ENCODE data around the gene FBXW11. TPM values are rescaled to one million over a fixed set of nuclear protein-coding genes. Genes with fewer than 3 reads are reported as not detected.

Gene FBXW11
- total and polyA plus RNA-seq, 10 of the 15 experiments (the other 5 are each of a cell fraction or from before 2014, with no cell fraction given): 4.3 to 61.5 (median 40.0) TPM

GRCh38 chr5:171813270-171813669 is 193.2 kb downstream of the FBXW11 start:
- no peaks in the 10 kb centered on the region; a peak in 2 of 4 replicates for H3K27me3 ChIP-seq (replicated peaks in 1 of 2; ENCODE audit: control insufficient read depth in 2 of 2, insufficient read depth in 2 of 2, low read length in 1 of 2)
- POLR2A ChIA-PET: no interaction called here
- H3K4me3 ChIP-seq: no peak overlapping the region
- H3K27ac ChIP-seq (ENCODE audit: control insufficient read depth, insufficient read depth): no peak overlapping the region
- no peak overlapping the region for H3K4me2 ChIP-seq (ENCODE audit: control insufficient read depth, insufficient read depth)
- DNase-seq (ENCODE audit: low read depth, low spot score) (no peak), FAIRE-seq (no peak), ATAC-seq (no peak)
- H3K36me3 ChIP-seq (ENCODE audit: control insufficient read depth in 2 of 2, insufficient read depth in 2 of 2, low read length in 1 of 2): no peaks in the 10 kb centered on the region
- TF ChIP-seq NR2C2 (IDR thresholded peaks at IDR 0.05; ENCODE audit: borderline replicate concordance, control insufficient read depth, insufficient read length, low read depth) (no peak), NR2F1 (conservative IDR thresholded peaks at IDR 0.05) (no peak), TCF7 (IDR thresholded peaks at IDR 0.05; ENCODE audit: borderline replicate concordance) (no peak), SIX5 (IDR thresholded peaks at IDR 0.05; ENCODE audit: low read depth, low read length, severe bottlenecking) (no peak), SMAD1 (IDR thresholded peaks at IDR 0.05; ENCODE audit: low read depth, partially characterized antibody) (no peak), ZNF274 (IDR thresholded peaks at IDR 0.05; ENCODE audit: insufficient read depth, insufficient read length) (no peak), SUZ12 (IDR thresholded peaks at IDR 0.05; ENCODE audit: unreplicated experiment) (no peak), ZNF384 (IDR thresholded peaks at IDR 0.05; ENCODE audit: borderline replicate concordance, low read depth, low read length) (no peak), YBX1 (IDR thresholded peaks at IDR 0.05) (no peak), ATF7 (IDR thresholded peaks at IDR 0.05; ENCODE audit: low read depth) (no peak), CEBPZ (IDR thresholded peaks at IDR 0.05; ENCODE audit: low read depth, low read length) (no peak), WRNIP1 (IDR thresholded peaks at IDR 0.05; ENCODE audit: borderline replicate concordance, low read depth, low read length) (no peak)
- H3K79me2 ChIP-seq (ENCODE audit: control insufficient read depth, insufficient read depth, low read length): no peaks in the 10 kb centered on the region
- RAD21 ChIA-PET (ENCODE audit: unreplicated experiment): no interaction called here
- BruUV-seq (replicated peaks): no TSS peak
- H2AFZ ChIP-seq (ENCODE audit: control insufficient read depth, low read depth, low read length): no peak overlapping the region
- no peaks in the 10 kb centered on the region for H3K9me3 ChIP-seq (replicated peaks; ENCODE audit: control insufficient read depth, insufficient read depth, low read length)
- SMC1A ChIA-PET (ENCODE audit: uncharacterized antibody, unreplicated experiment): no interaction called here
- no peaks in the 10 kb centered on the region for H3K4me1 ChIP-seq (ENCODE audit: control insufficient read depth, insufficient read depth, low read length)
- H3K9ac ChIP-seq (ENCODE audit: control insufficient read depth, insufficient read depth, low read length): no peak overlapping the region
- 29% methylated on average over 4 of the region's 4 CpGs for WGBS (ENCODE audit: insufficient coverage, insufficient replicate concordance, low lambda C conversion rate, missing lambda C conversion rate)
- intact Hi-C loops (cut with micrococcal nuclease; ENCODE audit: unreplicated experiment): no loop called here
- CTCF ChIA-PET: no interaction called here
- H4K20me1 ChIP-seq (ENCODE audit: control insufficient read depth, insufficient read depth): no peaks in the 10 kb centered on the region
- in situ Hi-C loops (cut with MboI): no loop called here

Other genes with a start within 250 kb of the FBXW11 start
- not detected in 2 replicates for gene SMIM23, start 220.8 kb downstream of the FBXW11 start, total RNA-seq (2014; rRNA removed)
- not detected in 2 replicates for gene SMIM23, start 220.8 kb downstream of the FBXW11 start, total RNA-seq (2014; rRNA removed; fragmentation: Illumina TruSeq; extraction: Trizol)
- gene SMIM23, start 220.8 kb downstream of the FBXW11 start, total RNA-seq (2021): not detected in 2 replicates
- gene SMIM23, start 220.8 kb downstream of the FBXW11 start, polyA plus RNA-seq (2011; rRNA removed): not detected in 2 replicates
- gene SMIM23, start 220.8 kb downstream of the FBXW11 start, polyA plus RNA-seq (2014; fragmentation: Illumina TruSeq; extraction: Trizol): not detected in 2 replicates
- gene SMIM23, start 220.8 kb downstream of the FBXW11 start, polyA plus RNA-seq (2014; fragmentation: Nextera tagmentation; extraction: Ambion mirVana): not detected
- not detected in 2 replicates for gene SMIM23, start 220.8 kb downstream of the FBXW11 start, polyA plus RNA-seq (2014; rRNA removed)
- gene SMIM23, start 220.8 kb downstream of the FBXW11 start, polyA plus RNA-seq (2016; fragmentation: Nextera tagmentation; extraction: Ambion mirVana): not detected
- 55.8 and 57.4 TPM in 2 replicates for gene STK10, start 181.6 kb upstream of the FBXW11 start, total RNA-seq (2014; rRNA removed)
- gene STK10, start 181.6 kb upstream of the FBXW11 start, total RNA-seq (2014; rRNA removed; fragmentation: Illumina TruSeq; extraction: Trizol): 46.1 and 46.9 TPM in 2 replicates
- 75.4 and 96.4 TPM in 2 replicates for gene STK10, start 181.6 kb upstream of the FBXW11 start, total RNA-seq (2021)
- 21.1 and 41.8 TPM in 2 replicates for gene STK10, start 181.6 kb upstream of the FBXW11 start, polyA plus RNA-seq (2011; rRNA removed)
- 33.6 and 53.2 TPM in 2 replicates for gene STK10, start 181.6 kb upstream of the FBXW11 start, polyA plus RNA-seq (2014; fragmentation: Illumina TruSeq; extraction: Trizol)
- 10 to 100 TPM; 14.2 to 20.4 TPM for gene STK10, start 181.6 kb upstream of the FBXW11 start, polyA plus RNA-seq (2014; fragmentation: Nextera tagmentation; extraction: Ambion mirVana)
- gene STK10, start 181.6 kb upstream of the FBXW11 start, polyA plus RNA-seq (2014; rRNA removed): 48.1 and 53.0 TPM in 2 replicates
- 10 to 100 TPM; 54.9 to 55.3 TPM for gene STK10, start 181.6 kb upstream of the FBXW11 start, polyA plus RNA-seq (2016; fragmentation: Nextera tagmentation; extraction: Ambion mirVana)
- gene EFCAB9, start 187.5 kb upstream of the FBXW11 start, total RNA-seq (2014; rRNA removed): not detected in 2 replicates
- not detected in 2 replicates for gene EFCAB9, start 187.5 kb upstream of the FBXW11 start, total RNA-seq (2014; rRNA removed; fragmentation: Illumina TruSeq; extraction: Trizol)
- not detected in 2 replicates for gene EFCAB9, start 187.5 kb upstream of the FBXW11 start, total RNA-seq (2021)
- not detected in 2 replicates for gene EFCAB9, start 187.5 kb upstream of the FBXW11 start, polyA plus RNA-seq (2011; rRNA removed)
- gene EFCAB9, start 187.5 kb upstream of the FBXW11 start, polyA plus RNA-seq (2014; fragmentation: Illumina TruSeq; extraction: Trizol): not detected in 2 replicates
- not detected for gene EFCAB9, start 187.5 kb upstream of the FBXW11 start, polyA plus RNA-seq (2014; fragmentation: Nextera tagmentation; extraction: Ambion mirVana)
- gene EFCAB9, start 187.5 kb upstream of the FBXW11 start, polyA plus RNA-seq (2014; rRNA removed): not detected in 2 replicates
- gene EFCAB9, start 187.5 kb upstream of the FBXW11 start, polyA plus RNA-seq (2016; fragmentation: Nextera tagmentation; extraction: Ambion mirVana): under 1 TPM in 1 of 2 experiments, not detected in 1; 0.73 TPM